ENCODE data around the gene SERPINH1.

Gene SERPINH1

GRCh38 chr11:75602951-75603350, 40.9 kb downstream of the SERPINH1 start:
- no peak for FAIRE-seq

GRCh38 chr11:75603791-75604736, 42.0 kb downstream of the SERPINH1 start:
- peak; percentile 51 for FAIRE-seq

- FAIRE-seq = no peak
These were observed 44.0 kb downstream of the SERPINH1 start for GRCh38 chr11:75606099-75606498.

GRCh38 chr11:75611823-75612222, 49.8 kb downstream of the SERPINH1 start:
- FAIRE-seq = no peak

GRCh38 chr11:75615751-75616150, 53.7 kb downstream of the SERPINH1 start:
- FAIRE-seq = no peak

- no peak for FAIRE-seq
These were observed 54.2 kb downstream of the SERPINH1 start for GRCh38 chr11:75616281-75616680.
